BLaER1 (cell line): Measurements from ENCODE around the gene DPM1.

Experiments
- H3K27ac ChIP-seq: shearing (Covaris generic); formaldehyde crosslinking; 2 replicates; pipeline ENCODE4 v1.8.1; 2022
- H3K27me3 ChIP-seq: shearing (Covaris generic); formaldehyde crosslinking; 2 replicates; pipeline ENCODE4 v1.8.1; 2022
- H3K36me3 ChIP-seq: shearing (Covaris generic); formaldehyde crosslinking; 2 replicates; pipeline ENCODE4 v1.8.1; 2022
- H3K4me1 ChIP-seq: shearing (Covaris generic); formaldehyde crosslinking; 2 replicates; pipeline ENCODE4 v1.8.1; 2022
- H3K4me2 ChIP-seq: shearing (Covaris generic); formaldehyde crosslinking; 2 replicates; pipeline ENCODE4 v1.8.1; 2022
- H3K4me3 ChIP-seq: shearing (Covaris generic); formaldehyde crosslinking; 2 replicates; pipeline ENCODE4 v1.8.1; 2022
- H3K9ac ChIP-seq: shearing (Covaris generic); formaldehyde crosslinking; 2 replicates; pipeline ENCODE4 v1.8.1; 2022
- H3K9me3 ChIP-seq: shearing (Covaris generic); formaldehyde crosslinking; 2 replicates; pipeline ENCODE4 v1.8.1; 2022
- H4K20me1 ChIP-seq: shearing (Covaris generic); formaldehyde crosslinking; 2 replicates; pipeline ENCODE4 v1.8.1; 2022
- Cebpa-rat ChIP-seq: shearing (Covaris generic); IDR thresholded peaks from 2 replicates; pipeline ENCODE4 v1.8.1; 2022

Gene DPM1

DNA sequence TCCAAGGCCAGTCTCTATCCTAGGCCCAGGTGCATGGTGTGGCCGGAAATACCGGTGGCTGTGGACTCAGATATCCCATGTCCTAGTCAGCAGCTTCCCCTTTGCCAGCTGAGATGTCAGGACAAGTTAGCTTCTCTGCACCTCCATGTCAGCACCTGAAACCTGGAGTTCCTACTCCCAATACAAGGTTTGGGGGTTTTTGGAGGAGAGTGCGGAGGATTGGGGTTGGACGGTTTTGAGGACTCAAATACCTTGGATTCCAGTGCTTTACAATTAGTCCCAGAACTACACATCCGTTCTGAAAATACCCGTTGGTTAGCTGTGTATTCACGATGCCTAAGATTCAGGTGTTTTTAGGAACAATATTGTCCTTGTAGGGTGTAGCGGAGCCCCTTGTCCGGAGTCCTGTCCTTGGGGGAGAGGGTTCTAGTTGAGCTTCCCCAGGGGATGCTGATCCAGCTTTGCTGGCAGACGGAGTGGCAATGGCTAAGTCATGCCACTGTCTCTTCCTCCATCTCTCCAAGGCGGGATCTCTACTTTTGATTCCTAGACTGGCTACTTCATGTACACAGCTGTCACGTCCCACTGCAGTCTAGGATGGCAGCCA lies 72.0 kb downstream of the DPM1 start:
- Histone ChIP-seq H3K4me3 (no peak overlapping the region), H3K4me2 (no peak overlapping the region), H4K20me1 (peaks cover 83% of the 10 kb centered on the region), H3K9me3 (peaks cover 6% of the 10 kb centered on the region; the same call in 1 of the 2 replicates), H3K27me3 (no peaks in the 10 kb centered on the region), H3K4me1 (peaks cover 15% of the 10 kb centered on the region; the same call in 1 of the 2 replicates), H3K36me3 (peaks cover 87% of the 10 kb centered on the region), H3K27ac (no peak overlapping the region), H3K9ac (no peak overlapping the region)
- no peak for TF ChIP-seq Cebpa-rat

DNA sequence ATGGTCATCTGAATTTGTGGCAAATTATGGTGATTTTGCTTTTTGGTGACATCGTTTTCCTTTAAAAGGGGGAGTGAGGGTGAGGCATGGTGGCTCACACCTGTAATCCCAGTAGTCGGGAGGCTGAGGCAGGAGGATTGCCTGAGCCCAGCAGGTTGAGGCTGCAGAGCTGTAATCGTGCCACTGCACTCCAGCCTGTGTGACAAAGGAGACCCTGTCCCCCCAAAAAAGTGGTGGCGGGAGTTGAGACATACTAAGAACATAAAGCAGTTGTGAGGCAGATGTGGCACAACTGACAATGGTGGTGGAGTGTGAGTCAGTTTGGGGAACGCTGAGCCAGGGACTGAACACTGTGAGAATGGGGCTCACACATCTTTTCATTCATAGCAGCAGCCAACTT lies 72.6 kb downstream of the DPM1 start:
- H3K9ac ChIP-seq, result no peak overlapping the region
- H4K20me1 ChIP-seq, result peaks cover 78% of the 10 kb centered on the region
- no peak overlapping the region for H3K4me3 ChIP-seq
- peaks cover 6% of the 10 kb centered on the region; the same call in 1 of the 2 replicates for H3K9me3 ChIP-seq
- peaks cover 11% of the 10 kb centered on the region; the same call in 1 of the 2 replicates for H3K4me1 ChIP-seq
- no peak for TF ChIP-seq Cebpa-rat
- no peak overlapping the region for H3K27ac ChIP-seq
- no peak overlapping the region for H3K4me2 ChIP-seq
- peaks cover 85% of the 10 kb centered on the region for H3K36me3 ChIP-seq
- H3K27me3 ChIP-seq, result no peaks in the 10 kb centered on the region

DNA sequence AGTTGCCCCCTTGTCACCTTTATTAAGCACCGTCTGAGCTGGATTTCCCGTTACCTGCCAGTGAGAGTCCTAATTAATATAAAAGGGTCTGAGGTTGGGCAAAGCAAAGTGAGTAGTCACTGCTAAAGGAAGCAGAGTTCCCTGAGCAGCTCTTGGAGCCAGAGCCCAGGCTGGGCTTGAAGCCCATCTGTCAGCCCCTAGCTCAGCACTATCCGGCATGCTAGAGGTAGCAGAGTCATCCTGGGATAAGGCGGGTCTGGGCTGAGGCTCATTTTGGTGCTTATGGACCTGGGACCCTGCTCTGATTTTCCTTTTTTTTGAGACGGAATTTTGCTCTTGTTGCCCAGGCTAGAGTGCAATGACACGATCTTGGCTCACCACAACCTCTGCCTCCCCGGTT lies 73.3 kb downstream of the DPM1 start:
- no peaks in the 10 kb centered on the region for H3K27me3 ChIP-seq
- H3K4me1 ChIP-seq, result peaks cover 10% of the 10 kb centered on the region; the same call in 1 of the 2 replicates
- peaks cover 71% of the 10 kb centered on the region for H4K20me1 ChIP-seq
- peaks cover 6% of the 10 kb centered on the region; the same call in 1 of the 2 replicates for H3K9me3 ChIP-seq
- no peak for TF ChIP-seq Cebpa-rat
- H3K36me3 ChIP-seq, result peaks cover 85% of the 10 kb centered on the region
- no peak overlapping the region for H3K4me3 ChIP-seq
- no peak overlapping the region for H3K4me2 ChIP-seq
- no peak overlapping the region for H3K27ac ChIP-seq
- no peak overlapping the region for H3K9ac ChIP-seq
